ENCODE data around the gene MAB21L2. TPM values are rescaled to one million over a fixed set of nuclear protein-coding genes. Genes with fewer than 3 reads are reported as not detected.

MAB21L2 gene
- total RNA-seq, 1 experiment from 2014 or later, result not detected

DNA sequence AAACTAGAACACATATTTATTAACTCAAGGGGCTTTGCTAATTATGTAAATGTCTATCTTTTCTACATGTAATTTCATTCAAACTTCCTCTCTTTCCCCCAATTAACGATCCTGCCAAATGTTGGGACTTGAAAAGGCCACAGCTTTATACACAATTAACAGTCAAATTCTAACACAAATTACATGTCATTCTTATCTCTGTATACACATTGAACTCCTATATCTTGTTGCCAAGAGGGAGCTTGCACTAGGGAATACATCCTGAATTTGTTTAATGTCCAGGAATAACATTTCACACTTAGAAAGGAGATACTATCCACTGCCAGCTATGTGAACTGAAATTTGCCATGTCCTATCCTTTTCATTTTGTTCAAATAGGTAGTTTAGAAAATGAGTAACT, 38.9 kb upstream of the MAB21L2 start:
- no peaks in the 10 kb centered on the region; the same call in 1 of the 2 replicates for H3K4me1 ChIP-seq (ENCODE audit: insufficient read depth, low read length)
- peak overlapping the region in 1 of 3 experiments; percentile 35; a peak in 2 of 7 replicates for H3K27ac Mint-ChIP-seq
- no peak overlapping the region for H3K4me2 ChIP-seq (ENCODE audit: insufficient read depth, insufficient read length, low read length)
- no peak overlapping the region for H2BK120ac ChIP-seq (ENCODE audit: low read depth, low read length, poor library complexity, severe bottlenecking)
- H3K27ac ChIP-seq (ENCODE audit: insufficient read length, low read depth, low read length), result no peak overlapping the region
- no peak overlapping the region for H4K91ac ChIP-seq (ENCODE audit: insufficient read length, low read depth, low read length)
- no peak overlapping the region for H2AFZ ChIP-seq (ENCODE audit: low read length)
- no peak overlapping the region for H3K4ac ChIP-seq (ENCODE audit: low read depth, low read length)
- WGBS (ENCODE audit: extremely low coverage, insufficient read length, low lambda C conversion rate), result no CpG with 5 or more reads among the region's 1 CpG
- no peaks in the 10 kb centered on the region for H3K9me3 ChIP-seq (ENCODE audit: control insufficient read depth, low read depth, low read length)
- no peak overlapping the region for H2BK20ac ChIP-seq (ENCODE audit: low read depth, low read length, poor library complexity, severe bottlenecking)
- H3K14ac ChIP-seq (ENCODE audit: insufficient read depth, low read length), result no peak overlapping the region
- H3K27me3 Mint-ChIP-seq (ENCODE audit: low read depth), result no peaks in the 10 kb centered on the region
- no peak overlapping the region for H4K8ac ChIP-seq (replicated peaks; ENCODE audit: insufficient read length, low read depth, low read length)
- no peak overlapping the region for H2BK15ac ChIP-seq (ENCODE audit: low read depth, low read length)
- no peaks in the 10 kb centered on the region for H3K79me1 ChIP-seq (ENCODE audit: insufficient read depth, low read depth, low read length, poor library complexity, severe bottlenecking)
- H3K9me3 Mint-ChIP-seq, result no peaks in the 10 kb centered on the region
- no peak overlapping the region for H2BK5ac ChIP-seq (ENCODE audit: insufficient read length, low read length)
- H3K18ac ChIP-seq (ENCODE audit: insufficient read length, low read depth, low read length), result no peak overlapping the region
- peaks cover 29 to 42% of the 10 kb centered on the region in 2 experiments for H3K4me1 Mint-ChIP-seq
- H2BK12ac ChIP-seq (ENCODE audit: insufficient read length, low read depth, low read length), result no peak overlapping the region
- H3K9ac ChIP-seq (ENCODE audit: extremely low read depth, insufficient read length, low read length), result no peak overlapping the region
- H3K56ac ChIP-seq (ENCODE audit: insufficient read length, low read depth, low read length), result no peak overlapping the region
- H3T11ph ChIP-seq (ENCODE audit: low read length), result no peak overlapping the region
- no peaks in the 10 kb centered on the region for H3K36me3 Mint-ChIP-seq (ENCODE audit: insufficient read depth in 1 of 3, low read depth in 3 of 3)
- no peak overlapping the region for H3K4me3 Mint-ChIP-seq
- TF ChIP-seq, protein P1, sequence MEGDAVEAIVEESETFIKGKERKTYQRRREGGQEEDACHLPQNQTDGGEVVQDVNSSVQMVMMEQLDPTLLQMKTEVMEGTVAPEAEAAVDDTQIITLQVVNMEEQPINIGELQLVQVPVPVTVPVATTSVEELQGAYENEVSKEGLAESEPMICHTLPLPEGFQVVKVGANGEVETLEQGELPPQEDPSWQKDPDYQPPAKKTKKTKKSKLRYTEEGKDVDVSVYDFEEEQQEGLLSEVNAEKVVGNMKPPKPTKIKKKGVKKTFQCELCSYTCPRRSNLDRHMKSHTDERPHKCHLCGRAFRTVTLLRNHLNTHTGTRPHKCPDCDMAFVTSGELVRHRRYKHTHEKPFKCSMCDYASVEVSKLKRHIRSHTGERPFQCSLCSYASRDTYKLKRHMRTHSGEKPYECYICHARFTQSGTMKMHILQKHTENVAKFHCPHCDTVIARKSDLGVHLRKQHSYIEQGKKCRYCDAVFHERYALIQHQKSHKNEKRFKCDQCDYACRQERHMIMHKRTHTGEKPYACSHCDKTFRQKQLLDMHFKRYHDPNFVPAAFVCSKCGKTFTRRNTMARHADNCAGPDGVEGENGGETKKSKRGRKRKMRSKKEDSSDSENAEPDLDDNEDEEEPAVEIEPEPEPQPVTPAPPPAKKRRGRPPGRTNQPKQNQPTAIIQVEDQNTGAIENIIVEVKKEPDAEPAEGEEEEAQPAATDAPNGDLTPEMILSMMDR (conservative IDR thresholded peaks at IDR 0.05), result no peak
- H3K23me2 ChIP-seq (ENCODE audit: insufficient read length, low read depth, low read length, poor library complexity, severe bottlenecking), result no peaks in the 10 kb centered on the region
- H2AK5ac ChIP-seq (ENCODE audit: insufficient read length, low read length), result no peak overlapping the region
- no peaks in the 10 kb centered on the region for H4K20me1 ChIP-seq (ENCODE audit: control insufficient read depth, insufficient read depth, insufficient read length)
- no peak overlapping the region for H3K23ac ChIP-seq (ENCODE audit: insufficient read length, low read depth, low read length)
- no peaks in the 10 kb centered on the region for H3K27me3 ChIP-seq (ENCODE audit: insufficient read depth, low read length)
- no peaks in the 10 kb centered on the region for H3K79me2 ChIP-seq (ENCODE audit: insufficient read depth, low read length)
- no peak for DNase-seq
- H4K5ac ChIP-seq (ENCODE audit: insufficient read length, low read depth, low read length), result no peak overlapping the region

Data from H9 (cell line).